NCI-H82 treated with DMSO at 0.1 percent for 48 hours (cell line): ENCODE results near the gene NINJ1.

Experiments
- DNase-seq: peaks from one replicate; lab custom pipeline; 2025; ENCODE audit not compliant: unreplicated experiment; lab: John Stamatoyannopoulos, UW

The NINJ1 gene

DNA sequence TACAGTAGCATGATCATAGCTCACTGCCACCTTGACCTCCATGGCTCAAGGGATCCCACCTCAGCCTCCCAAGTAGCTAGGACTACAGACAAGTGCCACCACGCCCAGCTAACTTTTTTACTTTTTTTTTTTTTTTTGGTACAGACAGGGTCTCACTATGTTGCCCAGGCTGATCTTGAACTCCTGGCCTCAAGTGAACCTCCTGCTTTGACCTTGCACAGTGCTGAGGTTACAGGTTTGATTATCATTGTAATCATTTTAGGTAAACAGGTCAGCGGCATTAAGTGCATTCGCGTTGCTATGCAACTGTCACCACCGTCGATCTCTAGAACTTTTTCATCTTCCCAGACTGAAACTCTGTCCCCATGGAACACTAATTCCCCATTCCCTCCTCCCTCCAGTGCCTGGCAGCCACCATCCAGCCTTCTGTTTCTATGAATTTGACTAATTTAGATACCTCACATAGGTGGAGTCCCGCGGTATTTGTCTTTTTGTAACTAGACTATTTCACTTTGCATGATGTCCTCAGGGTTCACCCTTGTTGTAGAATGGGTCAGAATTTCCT is 43.9 kb downstream of the NINJ1 start:
- no peak for DNase-seq

DNA sequence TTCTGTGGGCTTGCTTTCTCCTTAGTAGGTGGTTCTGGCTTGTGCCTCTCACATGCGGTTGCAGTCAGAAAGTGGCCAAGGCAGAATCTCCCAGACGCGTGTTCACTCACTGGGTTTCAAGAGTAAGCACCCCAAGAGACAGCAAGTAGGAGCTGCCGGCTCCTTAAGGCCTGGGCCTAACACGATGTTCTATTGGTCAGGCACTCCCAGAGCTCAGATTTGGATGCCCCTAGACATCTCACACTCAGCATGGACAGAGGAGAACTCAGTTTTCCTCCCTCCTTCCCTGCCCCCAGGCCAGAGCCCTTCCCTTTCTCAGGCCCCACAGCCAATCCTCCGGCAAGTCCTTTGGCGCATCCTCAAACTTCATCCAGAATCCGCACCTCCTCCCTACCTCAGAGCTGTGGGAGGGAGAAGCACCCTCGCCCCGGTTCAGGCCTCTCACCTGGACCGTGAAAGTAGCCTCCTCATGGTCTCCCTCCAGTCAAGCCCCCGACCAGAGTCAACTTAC is 44.5 kb downstream of the NINJ1 start:
- DNase-seq: no peak

DNA sequence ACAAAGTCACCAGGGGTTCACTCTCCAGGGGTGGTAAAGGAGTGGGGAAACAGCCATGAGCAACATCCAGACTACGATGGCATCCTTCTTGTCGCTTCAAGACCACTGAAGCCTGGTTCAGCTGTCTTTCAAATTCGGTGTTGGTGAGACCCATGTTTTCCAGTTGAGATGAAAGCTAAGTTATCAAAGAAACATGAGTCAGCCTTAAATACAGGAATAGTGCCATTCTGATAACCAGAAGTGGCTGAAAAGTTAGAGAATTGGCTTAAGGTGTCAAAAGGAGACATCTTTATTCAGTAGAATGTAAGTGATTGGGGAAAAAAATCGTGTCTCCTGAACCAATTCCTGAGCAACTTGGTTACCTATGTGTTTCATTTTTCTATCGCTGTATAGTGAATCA is 45.0 kb downstream of the NINJ1 start:
- DNase-seq: no peak

DNA sequence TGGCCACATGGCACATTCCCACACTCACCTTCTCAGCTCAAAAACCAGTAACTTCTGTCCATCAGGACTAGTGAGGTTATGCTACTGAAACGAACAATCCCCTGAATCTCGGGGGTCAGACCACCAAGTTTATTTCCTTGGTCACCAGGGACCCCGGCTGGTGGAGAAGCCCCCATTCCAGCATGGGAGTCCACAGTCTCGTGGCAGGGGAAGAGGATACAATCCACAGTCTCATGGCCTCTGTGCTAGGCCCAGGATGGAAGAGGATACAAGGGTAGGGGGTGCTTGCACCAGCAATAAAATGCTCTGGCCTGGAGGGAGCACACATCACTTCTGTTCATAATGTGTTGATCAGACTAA is 45.4 kb downstream of the NINJ1 start:
- DNase-seq: no peak

DNA sequence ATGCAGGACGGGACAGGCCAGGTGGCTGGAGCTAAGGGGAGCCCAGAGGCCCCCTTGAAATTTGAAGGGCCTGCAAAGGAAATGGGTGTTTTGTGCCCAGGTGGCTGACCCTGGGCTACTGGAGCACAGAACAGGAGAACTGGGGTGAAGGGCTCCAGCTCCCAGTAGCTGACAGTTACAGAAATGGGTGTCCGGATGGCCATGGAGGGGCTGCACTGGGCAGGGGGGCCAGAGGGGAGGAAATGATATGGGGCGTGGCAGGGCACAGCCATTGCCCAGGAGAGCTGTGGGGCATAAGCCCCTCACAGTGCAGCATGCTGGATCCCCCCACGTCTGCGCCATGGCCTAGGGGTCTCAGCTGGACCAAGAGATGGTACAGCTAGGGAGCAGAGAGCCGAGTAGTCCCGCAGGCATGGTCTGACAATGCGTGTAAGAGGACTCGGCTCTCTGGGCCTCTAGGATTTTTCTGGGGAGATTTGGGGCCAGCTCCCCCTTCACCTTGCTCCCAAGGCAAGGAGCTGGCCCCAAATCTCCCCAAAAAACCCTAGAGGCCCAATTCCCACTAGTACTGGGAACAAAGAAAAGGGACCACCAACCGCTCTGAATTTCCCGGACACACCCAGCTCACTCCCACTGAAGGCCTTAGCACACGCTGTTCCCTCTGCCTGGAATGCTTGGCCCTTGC is 45.9 kb downstream of the NINJ1 start:
- no peak for DNase-seq

DNA sequence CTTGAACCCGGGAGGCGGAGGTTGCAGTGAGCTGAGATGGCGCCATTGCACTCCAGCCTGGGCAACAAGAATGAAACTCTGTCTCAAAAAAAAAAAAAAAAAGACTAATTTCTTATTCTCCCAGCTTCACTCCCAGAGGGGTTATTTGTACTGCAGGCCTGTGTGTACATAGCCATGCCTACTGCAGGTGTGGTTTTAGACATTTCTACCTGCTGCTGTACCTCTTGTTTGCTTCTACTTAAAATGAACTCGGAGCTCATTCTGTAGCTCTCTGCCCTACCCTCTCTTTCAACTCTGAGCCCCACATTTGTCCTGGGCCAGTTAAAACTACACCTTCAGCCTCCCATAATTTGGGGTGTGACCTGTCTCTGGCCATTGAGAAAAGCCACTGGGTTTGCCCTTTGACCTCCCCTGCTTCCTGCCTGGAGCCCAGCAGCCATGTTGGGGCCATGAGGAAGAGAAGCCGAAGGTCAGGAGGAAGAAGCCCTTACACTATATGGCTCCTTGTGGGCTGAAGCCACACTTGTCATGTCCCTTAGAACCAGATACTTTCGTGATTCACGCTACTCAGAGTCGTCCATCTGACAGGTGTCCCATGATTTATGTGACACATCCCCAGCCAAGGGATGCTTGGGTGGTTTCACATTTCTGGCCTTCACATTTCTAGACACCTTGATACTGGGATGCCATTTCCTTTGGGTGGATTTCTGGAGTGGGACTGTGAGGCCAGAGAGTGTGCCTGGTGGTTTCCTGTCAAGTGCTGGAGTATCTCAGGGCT is 47.4 kb downstream of the NINJ1 start:
- DNase-seq: no peak

DNA sequence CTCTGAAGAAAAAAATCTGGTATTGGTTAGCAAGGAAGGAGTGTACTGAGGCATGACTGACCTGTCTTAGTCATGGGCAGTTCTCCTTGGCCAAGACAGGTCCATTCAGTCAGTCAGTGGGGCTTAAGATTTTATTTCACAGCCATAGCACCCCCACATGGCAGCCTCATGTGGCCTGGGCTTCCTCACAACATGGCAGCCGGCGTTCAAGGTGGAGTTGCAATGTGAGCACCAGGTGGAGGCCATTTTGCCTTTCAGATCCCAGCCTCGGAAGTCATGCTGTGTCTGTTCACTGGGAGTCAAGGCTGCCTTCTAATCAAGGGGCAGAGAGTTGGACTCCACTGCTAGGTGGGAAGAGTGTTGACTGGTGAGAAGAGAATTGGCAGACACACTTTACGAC is 48.4 kb downstream of the NINJ1 start:
- no peak for DNase-seq

DNA sequence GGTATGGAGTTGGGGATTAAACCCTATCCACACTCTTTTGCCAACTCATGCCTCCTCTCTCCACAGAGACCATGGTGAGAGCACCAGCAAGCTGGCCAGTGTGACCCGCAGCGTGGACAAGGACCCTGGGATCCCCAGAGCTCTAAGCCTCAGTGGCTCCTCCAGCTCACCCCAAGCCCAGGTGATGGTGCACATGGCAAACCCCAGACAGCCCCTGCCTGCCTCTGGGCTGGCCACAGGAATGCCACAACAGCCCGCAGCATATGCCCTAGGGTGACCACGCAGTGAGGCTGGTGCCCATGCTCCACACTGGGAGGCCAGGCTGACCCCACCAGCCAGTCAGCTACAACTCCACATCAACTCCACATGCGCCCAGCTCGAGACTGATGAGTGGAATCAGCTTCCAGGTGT is 49.6 kb downstream of the NINJ1 start:
- DNase-seq: no peak

DNA sequence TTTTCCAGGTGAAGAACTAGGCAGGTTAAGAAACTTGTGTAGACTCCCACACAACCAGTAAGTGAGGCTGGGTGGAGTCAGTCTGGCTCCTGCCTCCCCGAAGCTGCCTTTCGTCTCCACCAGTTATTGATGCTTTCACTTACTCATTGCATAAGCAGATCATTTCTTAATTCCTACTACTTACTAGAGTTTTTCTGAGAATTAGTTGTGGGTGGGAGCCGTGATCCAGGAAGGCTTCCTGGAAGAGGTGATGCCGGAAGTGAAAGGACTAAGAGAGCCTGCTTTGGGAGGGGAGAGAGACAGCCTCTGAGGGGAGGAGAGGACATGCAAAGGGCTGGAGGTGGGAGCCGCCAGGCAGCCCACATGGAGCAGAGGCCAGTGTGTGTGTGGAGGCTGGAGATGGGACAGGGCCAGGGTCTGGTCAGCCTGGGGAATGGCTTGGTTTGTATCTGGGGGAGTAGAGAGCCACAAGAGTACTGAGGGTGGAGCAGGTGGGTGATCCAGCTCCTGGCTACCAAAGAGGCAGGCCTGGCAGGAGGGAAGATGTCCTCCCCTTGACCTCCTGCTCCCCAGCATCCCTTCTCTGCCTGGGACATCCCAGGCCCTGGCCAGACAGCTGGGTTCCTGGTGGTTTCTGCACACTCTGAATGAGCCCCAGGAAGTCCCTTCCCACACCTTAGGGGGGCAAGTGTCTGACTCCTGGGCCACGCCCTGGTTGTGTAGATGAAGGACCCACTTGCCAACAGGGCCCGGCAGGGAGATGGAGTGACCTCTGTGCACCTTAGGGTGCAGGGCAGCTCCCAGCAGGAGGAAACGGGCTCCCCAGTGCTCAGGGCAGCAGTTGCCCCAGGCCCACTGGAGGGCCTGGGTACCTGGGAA is 50.2 kb downstream of the NINJ1 start:
- DNase-seq: no peak

DNA sequence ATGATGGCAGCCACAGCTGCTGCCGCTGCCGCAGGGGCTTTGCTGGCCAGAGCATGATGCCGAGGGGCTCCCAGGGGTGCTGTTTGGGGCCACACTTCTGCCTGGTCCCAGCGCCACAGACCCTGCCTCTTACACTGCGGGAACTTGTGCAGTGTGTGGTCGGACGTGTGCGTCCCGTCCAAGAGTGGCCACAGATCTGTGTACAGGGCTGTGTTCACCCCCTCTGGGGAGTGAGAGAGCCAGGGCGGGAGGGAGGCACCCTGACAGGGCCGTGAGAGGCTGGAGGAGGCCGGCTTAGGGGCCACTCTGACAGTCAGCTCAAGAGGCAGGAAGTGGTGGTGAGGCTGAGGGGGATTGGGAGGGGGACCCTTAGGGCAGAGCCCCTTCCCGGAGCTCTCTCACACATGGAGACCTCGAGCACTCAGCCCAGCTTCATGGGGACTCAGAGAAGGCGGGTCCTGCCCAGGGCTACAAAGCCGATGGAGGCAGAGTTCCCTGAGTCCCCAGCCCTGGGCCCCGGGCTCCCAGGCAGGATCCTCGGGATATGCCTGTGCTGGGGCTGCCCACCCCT is 51.1 kb downstream of the NINJ1 start:
- no peak for DNase-seq

DNA sequence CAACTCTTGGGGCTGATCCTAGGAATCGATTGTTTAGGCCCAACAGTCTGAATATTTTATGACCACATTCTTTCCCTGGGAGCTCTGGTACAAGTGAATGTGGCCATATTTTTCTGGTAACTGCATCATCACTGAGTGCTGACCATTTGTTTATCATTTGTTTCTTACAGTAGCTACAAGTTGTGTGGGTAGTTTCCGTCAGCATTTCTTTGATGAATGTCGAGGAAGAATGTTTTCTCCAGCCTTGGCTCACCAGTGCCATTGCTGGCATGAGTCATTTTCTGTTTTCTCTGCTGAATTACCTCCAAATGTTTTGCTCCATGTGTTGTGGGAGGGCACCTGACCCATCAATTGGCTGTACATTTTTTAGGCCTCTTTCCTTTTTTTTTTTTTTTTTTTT is 52.1 kb downstream of the NINJ1 start:
- no peak for DNase-seq

DNA sequence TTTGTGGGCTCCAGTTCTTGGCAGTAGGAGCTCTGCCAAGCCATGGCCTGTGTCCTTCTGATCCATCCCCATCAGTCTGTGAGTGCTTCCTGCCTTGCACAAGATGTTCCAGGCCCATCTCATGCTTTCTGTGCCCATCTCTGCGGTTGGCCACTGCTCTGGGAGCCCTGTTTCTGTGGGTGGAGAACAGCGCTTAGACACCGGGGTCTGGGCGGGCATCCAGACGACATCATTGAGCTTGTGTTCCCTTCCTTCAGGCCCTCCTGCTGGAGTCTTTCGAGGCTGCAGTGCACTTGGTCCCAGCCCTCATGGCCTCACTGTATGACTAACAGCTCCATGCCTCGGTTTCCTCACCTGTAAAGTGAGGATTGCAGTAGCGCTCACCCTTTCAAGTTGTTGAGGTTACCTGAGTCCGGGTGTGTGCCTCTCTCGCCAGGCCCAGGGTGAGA is 52.9 kb downstream of the NINJ1 start:
- no peak for DNase-seq

DNA sequence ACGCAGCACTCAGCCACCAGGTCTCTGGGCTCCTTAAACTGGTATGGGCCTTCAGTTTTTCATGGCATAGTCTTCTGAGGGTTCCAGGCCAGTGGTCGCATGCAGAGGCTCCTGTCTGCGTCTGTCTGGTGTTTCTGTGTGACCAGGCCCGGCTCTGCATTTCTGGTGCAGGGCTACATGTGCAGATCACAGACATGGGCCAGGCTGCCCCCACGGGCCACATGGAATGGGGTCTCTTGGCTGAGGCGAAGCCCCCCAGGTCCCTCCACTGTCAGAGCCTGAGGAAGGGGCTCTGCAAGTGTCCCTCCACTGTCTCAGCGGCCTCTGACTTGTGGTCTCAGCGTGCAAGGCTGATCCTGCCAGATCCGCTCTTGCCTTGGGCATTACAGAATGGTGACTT is 53.6 kb downstream of the NINJ1 start:
- DNase-seq: no peak

DNA sequence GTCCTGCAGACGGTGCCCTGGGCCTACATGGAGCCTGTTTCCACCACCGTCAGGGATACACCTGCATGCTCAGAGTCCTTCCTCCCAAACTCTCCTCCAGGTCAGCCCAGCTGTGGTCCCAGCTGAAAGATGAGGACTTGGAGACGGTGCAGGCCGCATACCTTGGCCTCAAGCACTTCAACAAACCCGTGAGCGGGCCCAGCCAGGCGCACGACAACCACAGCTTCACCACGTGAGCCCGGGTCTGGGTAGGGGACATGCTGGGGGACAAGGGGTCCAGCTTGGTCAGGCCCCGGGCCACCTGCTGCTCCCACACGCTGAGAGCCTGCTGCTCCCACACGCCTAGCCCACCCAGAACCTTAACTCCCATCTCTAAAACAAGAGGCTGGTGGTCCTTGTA is 54.7 kb downstream of the NINJ1 start:
- DNase-seq: no peak

DNA sequence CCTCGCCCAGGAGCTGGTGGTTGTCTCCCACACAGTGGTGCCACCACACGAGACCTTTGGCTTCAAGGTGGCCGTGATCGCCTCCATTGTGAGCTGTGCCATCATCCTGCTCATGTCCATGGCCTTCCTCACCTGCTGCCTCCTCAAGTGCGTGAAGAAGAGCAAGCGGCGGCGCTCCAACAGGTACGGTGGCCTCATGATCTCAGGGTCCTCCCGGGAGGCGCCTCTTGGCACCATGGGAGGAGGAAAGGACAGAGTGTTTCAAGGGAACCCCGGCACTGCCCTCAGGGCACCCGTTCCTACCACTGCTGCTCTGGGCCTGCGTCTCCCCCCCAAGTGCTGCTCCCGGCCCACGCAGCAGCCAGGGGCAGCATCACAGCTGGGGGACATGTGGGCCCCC is 56.2 kb downstream of the NINJ1 start:
- DNase-seq: no peak

DNA sequence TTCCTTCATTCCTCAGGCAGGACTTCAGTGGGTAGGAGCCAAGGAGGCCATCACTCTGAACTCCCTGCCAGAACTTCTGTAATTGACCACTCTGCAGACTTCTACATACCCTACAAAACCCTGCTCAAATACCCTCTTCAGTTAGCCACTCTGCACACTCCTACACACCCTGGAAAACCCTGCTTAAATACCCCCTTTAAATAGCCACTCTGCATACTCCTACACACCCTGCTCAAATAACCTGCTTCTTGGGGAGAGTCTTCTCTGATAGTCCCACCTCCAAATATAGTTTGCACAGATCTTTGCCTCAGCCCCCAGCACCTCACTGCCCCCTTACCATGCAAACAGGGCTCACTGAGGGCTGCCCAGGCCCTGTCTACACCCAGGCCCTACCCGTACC is 56.7 kb downstream of the NINJ1 start:
- no peak for DNase-seq

DNA sequence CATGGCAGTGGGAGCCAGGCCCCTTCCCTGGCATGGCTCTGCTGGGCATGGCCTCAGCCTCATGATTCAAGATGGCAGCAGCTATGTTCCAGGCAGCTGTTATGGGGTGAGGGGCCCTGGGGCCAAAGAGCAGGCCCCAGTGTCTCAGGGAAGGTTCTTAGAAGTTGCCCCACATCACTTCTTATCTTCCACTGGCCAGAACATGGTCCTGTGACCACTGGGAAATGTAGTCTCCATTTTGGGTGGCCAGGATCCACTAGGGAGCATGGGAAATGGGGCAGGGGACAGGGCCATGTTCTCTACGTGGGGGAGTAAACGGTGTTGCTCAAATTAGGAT is 57.3 kb downstream of the NINJ1 start:
- DNase-seq: no peak

DNA sequence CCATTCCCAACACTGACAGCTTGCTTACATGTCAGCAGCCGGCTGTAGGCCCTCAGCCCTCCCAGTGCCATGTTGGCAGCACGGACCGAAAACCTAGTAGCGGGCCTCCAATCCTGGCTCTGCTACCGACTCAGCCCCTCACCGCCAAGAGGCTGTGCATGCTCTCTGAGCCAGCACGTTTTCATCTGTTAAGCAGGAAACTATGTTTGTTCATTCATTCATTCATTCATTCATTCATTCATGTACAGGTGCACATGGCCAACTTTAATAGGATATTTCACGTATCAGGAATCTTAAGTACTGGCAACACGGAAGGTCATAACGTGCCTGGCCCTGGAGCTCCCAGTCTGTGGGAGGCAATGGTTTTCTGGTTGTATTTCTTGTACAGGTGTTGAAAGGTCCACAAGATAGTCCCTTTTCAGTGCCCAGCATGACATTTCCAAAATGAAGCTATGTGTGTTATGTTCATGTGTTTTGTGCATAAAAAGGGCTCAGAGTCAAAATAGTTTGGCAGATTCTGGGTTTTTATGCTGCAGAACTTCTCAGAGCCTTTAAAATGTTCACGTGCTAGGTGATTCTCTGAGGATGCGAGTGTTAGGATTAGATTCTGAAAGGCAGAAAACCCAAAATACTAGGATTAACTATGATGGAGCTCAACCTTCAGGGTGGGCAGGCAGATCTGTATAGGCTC is 57.8 kb downstream of the NINJ1 start:
- DNase-seq: no peak

DNA sequence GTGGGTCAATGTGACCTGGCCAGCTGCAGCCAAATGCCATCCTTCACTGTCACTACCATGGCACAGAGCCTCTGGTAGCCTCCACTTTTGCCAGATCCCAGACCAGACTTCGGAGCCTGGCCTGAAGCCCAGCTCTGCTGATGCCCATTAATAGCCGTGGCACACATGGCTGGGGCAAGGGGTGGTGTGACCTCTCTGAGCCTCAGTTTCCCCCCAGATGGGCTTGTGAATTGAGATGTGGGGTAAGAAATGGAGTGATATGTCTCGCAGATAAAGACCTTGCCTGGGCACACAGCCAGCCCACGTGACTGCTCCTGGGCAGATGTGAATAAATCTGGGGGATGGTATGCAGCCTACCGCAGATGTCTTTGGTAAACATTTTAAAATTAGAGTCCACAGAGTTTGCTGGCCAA is 61.7 kb downstream of the NINJ1 start:
- no peak for DNase-seq
